Transverse colon (tissue), 4 donors: ENCODE measurements around the gene SEC62. TPM values are rescaled to one million over a fixed set of nuclear protein-coding genes. Genes with fewer than 3 reads are reported as not detected.

Experiments
- DNase-seq: peaks from one replicate; pipeline ENCODE4 v3.0.0-alpha.2; 2019
- H3K27ac ChIP-seq, 4 donors: fragments of 200-600 bp; sonication (generic); 2 replicates each; pipeline ENCODE4 v1.5.1; 2016 to 2018; ENCODE audit warnings: inconsistent platforms in 4 of 4
- H3K27me3 ChIP-seq: fragments of 200-600 bp; sonication (generic); 2 replicates; pipeline ENCODE4 v1.5.1; 2017; ENCODE audit warnings: inconsistent platforms
- H3K36me3 ChIP-seq, 4 donors: fragments of 200-600 bp; sonication (generic); 2 replicates each; pipeline ENCODE4 v1.5.1; 2017 to 2019; ENCODE audit warnings: inconsistent platforms in 4 of 4
- H3K4me1 ChIP-seq, 4 donors: fragments of 200-600 bp; sonication (generic); 2 replicates each; pipeline ENCODE4 v1.5.1; 2017 to 2020; ENCODE audit warnings: inconsistent platforms in 4 of 4
- H3K4me3 ChIP-seq, 4 donors: fragments of 200-600 bp; sonication (generic); 1 replicate in 1 of 4; 2 replicates in 3 of 4; pipeline versions ENCODE4 v1.5.1 to v1.6.1; 2017 to 2019; ENCODE audit warnings: inconsistent platforms in 4 of 4
- H3K9me3 ChIP-seq, 2 donors: fragments of 200-600 bp; sonication (generic); 2 replicates each; pipeline ENCODE4 v1.5.1; 2017 to 2019; ENCODE audit warnings: inconsistent platforms in 2 of 2
- EP300 ChIP-seq: sonication (generic); formaldehyde crosslinking; IDR thresholded peaks from one replicate; pipeline ENCODE4 v1.6.1; 2017; ENCODE audit warnings: antibody characterized with exemption, low read depth
- POLR2A ChIP-seq: fragments of 450-650 bp; IDR thresholded peaks from one replicate; pipeline ENCODE4 v1.6.1; 2016; ENCODE audit warnings: antibody characterized with exemption, mild to moderate bottlenecking, moderate library complexity
- POLR2AphosphoS5 ChIP-seq, 3 donors: sonication (generic); formaldehyde crosslinking; IDR thresholded peaks; one replicate each; pipeline ENCODE4 v1.6.1; 2016; ENCODE audit warnings: antibody characterized with exemption in 3 of 3
- WGBS, 2 donors: methylation state at CpG; one replicate each; pipeline ENCODE4 v1.1.5; 2018; ENCODE audit warnings: low coverage in 1 of 2; 5-methylcytosine and 5-hydroxymethylcytosine counted together
- in situ Hi-C, 4 donors: fragments of 200-750 bp; cut with MboI; loops; one replicate each; pipeline versions ENCODE4 v1.15.0 to v1.15.1; 2017; ENCODE audit warnings: low sequenced_read_pairs in 3 of 4, low pct_ligation_motif_present in 1 of 4, low pct_unique_long_range_greater_than_20kb in 1 of 4
- intact Hi-C: fragments of 100-400 bp; cut with DNase I; formaldehyde crosslinking; loops from one replicate; pipeline ENCODE4 v1.15.1; 2023; ENCODE audit warnings: low total_unique reads
- total RNA-seq, 4 donors: library from RNA; depleted of rRNA; stranded (reverse); fragments of >200 nt; gene quantifications; one replicate each; pipeline ENCODE4 v1.1.0, GENCODE V29; 2016
- TF ChIP-seq, protein P1 (sequence below), 5 experiments: fragments of 200-600 bp in 3 of 5; fragments of 450-650 bp in 2 of 5; sonication (generic) in 3 of 5; IDR thresholded peaks; 1 replicate in 2 of 5; 2 replicates in 3 of 5; pipeline ENCODE4 v1.5.1; 2016 to 2017; ENCODE audit warnings: antibody characterized with exemption in 5 of 5, inconsistent platforms in 3 of 5, mild to moderate bottlenecking in 2 of 5, moderate library complexity in 1 of 5

SEC62 gene
- total RNA-seq, 4 donors from 2014 or later, result 18.7 to 48.7 (median 30.0) TPM

DNA sequence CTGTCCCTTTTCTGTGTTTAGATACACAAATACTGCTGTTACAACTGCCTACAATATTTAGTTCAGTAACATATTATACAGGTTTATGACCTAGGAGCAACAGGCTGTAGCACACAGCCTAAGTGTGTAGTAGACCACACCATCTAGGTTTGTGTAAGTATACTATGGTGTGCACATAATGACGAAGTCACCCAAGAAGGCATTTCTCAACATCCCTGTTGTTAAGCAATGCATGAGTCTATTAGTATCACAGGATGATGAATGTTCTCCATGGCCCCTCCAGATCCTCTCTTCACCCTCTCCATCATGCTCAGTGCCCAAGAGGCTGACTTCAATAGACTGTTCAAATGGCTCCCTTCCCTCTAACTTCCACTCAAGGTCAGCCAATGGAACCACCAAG lies 14.6 kb upstream of the SEC62 start:
- no peaks in the 10 kb centered on the region for H3K36me3 ChIP-seq
- TF ChIP-seq POLR2A (no peak), POLR2AphosphoS5 (IDR thresholded peaks at IDR 0.05) (no peak), EP300 (no peak)
- TF ChIP-seq, protein P1, sequence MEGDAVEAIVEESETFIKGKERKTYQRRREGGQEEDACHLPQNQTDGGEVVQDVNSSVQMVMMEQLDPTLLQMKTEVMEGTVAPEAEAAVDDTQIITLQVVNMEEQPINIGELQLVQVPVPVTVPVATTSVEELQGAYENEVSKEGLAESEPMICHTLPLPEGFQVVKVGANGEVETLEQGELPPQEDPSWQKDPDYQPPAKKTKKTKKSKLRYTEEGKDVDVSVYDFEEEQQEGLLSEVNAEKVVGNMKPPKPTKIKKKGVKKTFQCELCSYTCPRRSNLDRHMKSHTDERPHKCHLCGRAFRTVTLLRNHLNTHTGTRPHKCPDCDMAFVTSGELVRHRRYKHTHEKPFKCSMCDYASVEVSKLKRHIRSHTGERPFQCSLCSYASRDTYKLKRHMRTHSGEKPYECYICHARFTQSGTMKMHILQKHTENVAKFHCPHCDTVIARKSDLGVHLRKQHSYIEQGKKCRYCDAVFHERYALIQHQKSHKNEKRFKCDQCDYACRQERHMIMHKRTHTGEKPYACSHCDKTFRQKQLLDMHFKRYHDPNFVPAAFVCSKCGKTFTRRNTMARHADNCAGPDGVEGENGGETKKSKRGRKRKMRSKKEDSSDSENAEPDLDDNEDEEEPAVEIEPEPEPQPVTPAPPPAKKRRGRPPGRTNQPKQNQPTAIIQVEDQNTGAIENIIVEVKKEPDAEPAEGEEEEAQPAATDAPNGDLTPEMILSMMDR (IDR thresholded peaks at IDR 0.05), result no peak
- no peak for DNase-seq
- in situ Hi-C loops (loop anchor here in 1 of 4 donors (25.0 kb wide), 1 partner anchor 90 kb away; the partner anchor contains the start of gene LRRC31), intact Hi-C loops (no loop called here)
- no peaks in the 10 kb centered on the region for H3K9me3 ChIP-seq
- WGBS, 2 donors, result 65% methylated on average over 1 of the region's 1 CpG; no CpG with 5 or more reads in 1 of the 2 donors
- H3K4me3 ChIP-seq, result no peak overlapping the region
- peaks cover 0 to 11% (median 5%) of the 10 kb centered on the region in 4 donors for H3K4me1 ChIP-seq
- no peak overlapping the region for H3K27ac ChIP-seq
- no peaks in the 10 kb centered on the region for H3K27me3 ChIP-seq

DNA sequence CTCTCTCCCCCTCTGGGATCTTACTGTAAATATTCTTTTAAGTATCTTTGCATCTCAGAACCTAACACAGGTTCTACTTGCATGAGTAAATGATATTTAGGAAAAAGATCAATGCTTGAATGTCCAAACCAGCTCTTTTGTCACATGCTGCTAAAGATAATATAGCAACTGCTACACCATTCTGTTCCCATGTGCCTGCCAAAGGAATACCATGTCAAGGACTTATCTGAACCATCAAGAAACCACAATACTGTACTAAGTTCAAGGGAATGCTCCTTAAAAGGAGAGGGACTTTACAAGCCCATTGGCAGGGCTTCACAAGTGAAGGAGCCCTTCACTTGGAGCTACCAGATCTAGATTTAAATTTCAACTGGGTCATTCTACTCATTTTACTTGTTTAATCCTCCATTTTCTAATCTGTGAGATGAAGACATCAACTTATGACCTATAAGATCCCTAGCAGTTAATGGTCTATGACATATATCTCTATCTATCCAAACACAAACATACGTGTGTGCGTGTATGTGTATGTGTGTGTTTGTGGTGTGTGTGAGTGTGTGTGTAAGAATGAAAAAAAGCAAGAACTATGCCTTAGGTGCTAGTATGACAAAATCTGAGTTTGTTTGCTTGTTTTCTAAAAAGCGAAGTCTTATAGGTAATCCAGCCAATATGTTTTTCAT lies 13.0 kb upstream of the SEC62 start:
- Histone ChIP-seq H3K27me3 (no peaks in the 10 kb centered on the region), H3K9me3 (no peaks in the 10 kb centered on the region), H3K27ac (no peak overlapping the region), H3K36me3 (no peaks in the 10 kb centered on the region), H3K4me1 (peaks cover 0 to 9% (median 4%) of the 10 kb centered on the region in 4 donors), H3K4me3 (no peak overlapping the region)
- in situ Hi-C loops (loop anchor here in 1 of 4 donors (25.0 kb wide), 1 partner anchor 91 kb away; the partner anchor contains the start of gene LRRC31), intact Hi-C loops (no loop called here)
- WGBS, 2 donors, result 81 to 86% methylated on average over 3 of the region's 3 CpGs
- no peak for DNase-seq
- TF ChIP-seq, protein P1 (IDR thresholded peaks at IDR 0.05), result no peak
- TF ChIP-seq POLR2A (no peak), POLR2AphosphoS5 (IDR thresholded peaks at IDR 0.05) (no peak), EP300 (no peak)

DNA sequence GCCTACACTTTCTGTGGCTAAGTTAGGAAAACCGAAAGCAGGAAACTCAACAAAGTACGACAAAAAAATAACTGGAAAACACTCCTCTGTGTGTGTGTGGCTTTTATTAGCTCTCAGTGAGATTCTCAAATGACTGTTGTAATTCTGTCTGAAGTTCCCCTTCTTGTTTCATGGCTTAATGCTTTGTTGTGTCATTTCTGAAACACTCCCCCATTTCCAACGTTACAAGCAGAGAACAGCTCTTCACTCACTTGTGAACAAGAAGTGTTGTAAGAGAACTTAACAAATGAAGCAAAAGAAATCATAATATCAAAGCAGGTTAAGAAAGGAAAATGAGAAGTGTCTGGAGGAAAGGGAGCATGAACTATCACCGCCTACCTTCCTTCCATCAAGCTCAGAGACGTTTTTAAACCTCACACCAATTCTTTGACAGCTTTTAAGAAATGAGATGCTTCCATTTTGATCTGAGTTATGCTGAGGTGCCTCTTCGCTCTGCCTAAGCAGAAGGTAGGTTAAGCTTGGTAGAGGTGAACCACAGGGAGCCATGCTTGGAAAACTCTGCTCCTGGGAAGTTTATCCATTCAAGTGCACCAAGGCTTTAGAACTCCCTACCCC lies 12.4 kb upstream of the SEC62 start:
- no peak overlapping the region for H3K4me3 ChIP-seq
- no peak overlapping the region for H3K27ac ChIP-seq
- H3K4me1 ChIP-seq, result peaks cover 0 to 3% (median 1%) of the 10 kb centered on the region in 4 donors
- TF ChIP-seq POLR2A (no peak), EP300 (no peak), POLR2AphosphoS5 (IDR thresholded peaks at IDR 0.05) (no peak)
- TF ChIP-seq, protein P1 (IDR thresholded peaks at IDR 0.05), result no peak
- no peaks in the 10 kb centered on the region for H3K36me3 ChIP-seq
- no peaks in the 10 kb centered on the region for H3K27me3 ChIP-seq
- no peak for DNase-seq
- no peaks in the 10 kb centered on the region for H3K9me3 ChIP-seq
- WGBS, 2 donors, result 56 to 65% methylated on average over 6 of the region's 6 CpGs
- intact Hi-C loops, result no loop called here
- in situ Hi-C loops, result loop anchor here in 1 of 4 donors (25.0 kb wide), 1 partner anchor 92 kb away; the partner anchor contains the start of gene LRRC31

DNA sequence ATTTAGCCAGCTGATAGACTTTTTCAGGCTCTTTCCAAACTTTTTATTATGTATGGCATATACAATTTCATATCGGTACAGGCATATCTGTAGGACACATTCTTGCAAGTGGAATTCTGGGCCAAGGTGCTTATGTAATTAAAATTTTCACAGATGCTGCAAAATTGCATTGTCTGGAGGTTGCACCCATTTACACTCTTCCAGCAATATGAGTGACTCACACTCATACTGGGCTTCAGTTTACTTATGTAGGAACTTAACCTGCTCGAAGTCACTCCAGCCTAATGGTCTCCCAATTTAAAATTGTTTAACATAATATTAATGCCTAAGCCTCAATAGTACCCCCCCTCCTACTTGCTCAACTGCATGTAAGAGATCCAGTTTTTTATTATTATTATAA lies 11.2 kb upstream of the SEC62 start:
- no peak for TF ChIP-seq POLR2AphosphoS5 (IDR thresholded peaks at IDR 0.05)
- TF ChIP-seq POLR2A, result no peak
- TF ChIP-seq EP300, result no peak
- TF ChIP-seq, protein P1 (IDR thresholded peaks at IDR 0.05), result no peak
- Histone ChIP-seq H3K27me3 (no peaks in the 10 kb centered on the region), H3K4me1 (no peaks in the 10 kb centered on the region), H3K9me3 (no peaks in the 10 kb centered on the region), H3K36me3 (no peaks in the 10 kb centered on the region), H3K4me3 (no peak overlapping the region), H3K27ac (no peak overlapping the region)
- intact Hi-C loops (no loop called here), in situ Hi-C loops (loop anchor here in 1 of 4 donors (25.0 kb wide), 1 partner anchor 93 kb away; the partner anchor contains the start of gene LRRC31)
- 88 to 95% methylated on average over 2 of the region's 2 CpGs for WGBS, 2 donors
- DNase-seq, result no peak
